Gastroesophageal sphincter (tissue), 3 donors: Measurements from ENCODE around the gene GPC3.

Experiments used
- EP300 ChIP-seq: sonication (generic); formaldehyde crosslinking; IDR thresholded peaks from one replicate; pipeline ENCODE4 v1.6.1; 2017; ENCODE audit warnings: antibody characterized with exemption, mild to moderate bottlenecking
- POLR2A ChIP-seq, 2 donors: fragments of 450-650 bp; IDR thresholded peaks; one replicate each; pipeline ENCODE4 v1.6.1; 2017; ENCODE audit warnings: antibody characterized with exemption in 2 of 2, mild to moderate bottlenecking in 2 of 2, moderate library complexity in 1 of 2
- TF ChIP-seq, protein P1 (sequence below), 4 experiments: fragments of 200-600 bp in 2 of 4; fragments of 450-650 bp in 2 of 4; sonication (generic) in 1 of 4; IDR thresholded peaks; one replicate each; pipeline ENCODE4 v1.5.1; 2017 to 2019; ENCODE audit warnings: antibody characterized with exemption in 4 of 4, mild to moderate bottlenecking in 2 of 4, moderate library complexity in 2 of 4

GRCh38 chrX:133910539-133910938, 74.9 kb downstream of the GPC3 start:
- TF ChIP-seq, protein P1, sequence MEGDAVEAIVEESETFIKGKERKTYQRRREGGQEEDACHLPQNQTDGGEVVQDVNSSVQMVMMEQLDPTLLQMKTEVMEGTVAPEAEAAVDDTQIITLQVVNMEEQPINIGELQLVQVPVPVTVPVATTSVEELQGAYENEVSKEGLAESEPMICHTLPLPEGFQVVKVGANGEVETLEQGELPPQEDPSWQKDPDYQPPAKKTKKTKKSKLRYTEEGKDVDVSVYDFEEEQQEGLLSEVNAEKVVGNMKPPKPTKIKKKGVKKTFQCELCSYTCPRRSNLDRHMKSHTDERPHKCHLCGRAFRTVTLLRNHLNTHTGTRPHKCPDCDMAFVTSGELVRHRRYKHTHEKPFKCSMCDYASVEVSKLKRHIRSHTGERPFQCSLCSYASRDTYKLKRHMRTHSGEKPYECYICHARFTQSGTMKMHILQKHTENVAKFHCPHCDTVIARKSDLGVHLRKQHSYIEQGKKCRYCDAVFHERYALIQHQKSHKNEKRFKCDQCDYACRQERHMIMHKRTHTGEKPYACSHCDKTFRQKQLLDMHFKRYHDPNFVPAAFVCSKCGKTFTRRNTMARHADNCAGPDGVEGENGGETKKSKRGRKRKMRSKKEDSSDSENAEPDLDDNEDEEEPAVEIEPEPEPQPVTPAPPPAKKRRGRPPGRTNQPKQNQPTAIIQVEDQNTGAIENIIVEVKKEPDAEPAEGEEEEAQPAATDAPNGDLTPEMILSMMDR (IDR thresholded peaks at IDR 0.05), result no peak
- TF ChIP-seq EP300 (no peak), POLR2A (IDR thresholded peaks at IDR 0.05) (no peak)
